SH-SY5Y (cell line): ENCODE data around the gene PHKA2.

Experiments
- GATA2 ChIP-seq: IDR thresholded peaks from 2 replicates; pipeline ENCODE4 v1.6.1; 2011; ENCODE audit warnings: mild to moderate bottlenecking, low read depth, low read length
- GATA3 ChIP-seq: IDR thresholded peaks from 2 replicates; pipeline ENCODE4 v1.6.1; 2011; ENCODE audit warnings: low read depth, mild to moderate bottlenecking, low read length, moderate library complexity

PHKA2 gene

DNA sequence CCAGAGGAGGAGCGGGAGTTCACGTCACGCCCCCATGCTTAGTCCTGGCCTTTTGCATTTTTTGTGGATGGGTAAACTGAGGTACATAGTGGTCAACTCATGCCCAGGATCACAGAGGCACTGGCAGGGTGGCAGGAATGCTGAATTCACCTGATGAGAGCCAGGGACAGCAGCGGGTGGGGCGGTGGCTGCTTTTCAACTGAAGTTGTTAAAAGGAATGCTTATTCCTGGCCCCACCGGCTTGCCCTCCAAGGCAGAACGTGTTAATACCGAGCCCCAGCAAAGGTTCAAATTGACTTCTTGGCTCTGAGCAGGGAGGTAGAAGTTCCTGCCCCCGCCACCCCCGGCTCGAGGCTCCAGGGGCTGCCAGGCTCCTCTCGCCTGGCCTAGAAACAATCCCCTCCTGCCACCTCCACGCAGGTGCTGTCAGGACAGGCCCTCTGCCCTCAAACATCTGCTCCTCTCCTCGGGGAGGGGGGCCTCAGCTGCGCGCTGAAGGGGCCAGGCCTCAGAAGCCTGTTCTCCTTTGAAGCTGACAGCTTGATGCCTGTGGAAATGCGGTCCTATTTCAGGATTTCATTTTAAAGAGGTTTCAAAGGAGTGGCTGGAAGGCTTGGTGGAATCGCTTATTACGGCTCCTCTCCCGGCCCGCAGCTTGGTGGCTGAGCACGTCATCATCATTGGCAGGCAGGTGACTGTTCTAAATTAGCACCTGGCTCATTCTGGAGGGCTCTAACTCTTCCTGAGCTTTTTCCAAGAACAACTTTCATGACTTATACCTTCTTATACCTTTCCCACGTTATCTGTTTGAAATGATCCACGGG, 93.0 kb downstream of the PHKA2 start:
- TF ChIP-seq GATA2, result no peak
- TF ChIP-seq GATA3, result no peak

- no peak for TF ChIP-seq GATA2
- TF ChIP-seq GATA3, result no peak
These were observed 93.9 kb downstream of the PHKA2 start for GRCh38 chrX:18890049-18890381.

DNA sequence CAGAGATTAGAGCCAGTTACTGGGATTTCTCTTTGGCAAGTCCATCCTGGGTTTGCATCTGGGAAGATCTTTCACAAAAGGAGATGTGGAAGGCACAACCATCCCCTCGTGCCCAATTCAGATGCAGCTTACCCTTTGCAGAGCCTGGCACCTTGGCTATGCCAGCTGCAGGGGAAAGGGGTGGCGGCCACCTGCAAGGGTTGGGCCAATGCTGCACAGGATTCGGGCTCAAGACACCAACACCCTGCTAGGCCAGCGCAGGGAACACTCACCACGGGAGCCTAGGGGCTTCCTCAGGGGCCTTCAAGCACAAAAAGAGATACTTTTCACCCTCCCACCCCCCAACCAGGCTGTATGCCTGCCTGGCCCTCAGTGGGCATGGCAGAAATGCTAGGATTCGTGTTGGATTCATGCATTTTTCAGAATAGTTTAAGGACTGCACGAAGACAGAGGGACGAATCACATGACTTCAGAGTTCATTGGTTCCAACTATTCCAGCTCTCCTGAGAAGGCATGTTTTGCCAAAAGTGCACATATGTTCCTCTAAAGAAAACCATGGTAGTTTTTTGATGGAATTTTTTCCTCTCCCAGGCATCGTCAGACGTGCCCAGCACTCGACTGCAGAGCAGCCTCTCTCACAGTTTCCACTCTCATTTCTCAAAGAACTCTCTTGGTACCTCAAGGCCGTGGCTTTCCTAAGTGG, 94.4 kb downstream of the PHKA2 start:
- TF ChIP-seq GATA2 (no peak), GATA3 (no peak)

DNA sequence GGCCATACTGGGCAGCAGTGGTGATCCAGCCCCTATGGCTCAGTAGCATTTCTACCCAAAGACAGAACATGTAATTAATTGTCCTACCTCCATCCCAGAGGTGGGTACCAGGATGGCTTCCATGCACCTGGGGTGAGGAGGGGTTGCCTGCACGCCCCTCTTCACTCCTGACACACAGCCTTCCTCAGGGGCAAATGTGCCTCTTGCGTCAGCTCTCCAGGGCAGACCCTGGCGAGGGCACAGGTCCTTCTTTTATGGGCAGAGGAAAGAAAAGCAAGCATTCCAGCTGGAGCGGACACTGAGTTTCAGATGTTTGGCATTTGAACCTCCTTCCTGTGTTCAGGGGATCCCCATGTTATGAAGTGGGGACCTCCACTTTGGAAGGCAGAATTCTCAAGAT, 95.6 kb downstream of the PHKA2 start:
- no peak for TF ChIP-seq GATA3
- TF ChIP-seq GATA2, result no peak

- TF ChIP-seq GATA2, result no peak
- TF ChIP-seq GATA3, result no peak
These were observed 96.1 kb downstream of the PHKA2 start for GRCh38 chrX:18887825-18888212.

DNA sequence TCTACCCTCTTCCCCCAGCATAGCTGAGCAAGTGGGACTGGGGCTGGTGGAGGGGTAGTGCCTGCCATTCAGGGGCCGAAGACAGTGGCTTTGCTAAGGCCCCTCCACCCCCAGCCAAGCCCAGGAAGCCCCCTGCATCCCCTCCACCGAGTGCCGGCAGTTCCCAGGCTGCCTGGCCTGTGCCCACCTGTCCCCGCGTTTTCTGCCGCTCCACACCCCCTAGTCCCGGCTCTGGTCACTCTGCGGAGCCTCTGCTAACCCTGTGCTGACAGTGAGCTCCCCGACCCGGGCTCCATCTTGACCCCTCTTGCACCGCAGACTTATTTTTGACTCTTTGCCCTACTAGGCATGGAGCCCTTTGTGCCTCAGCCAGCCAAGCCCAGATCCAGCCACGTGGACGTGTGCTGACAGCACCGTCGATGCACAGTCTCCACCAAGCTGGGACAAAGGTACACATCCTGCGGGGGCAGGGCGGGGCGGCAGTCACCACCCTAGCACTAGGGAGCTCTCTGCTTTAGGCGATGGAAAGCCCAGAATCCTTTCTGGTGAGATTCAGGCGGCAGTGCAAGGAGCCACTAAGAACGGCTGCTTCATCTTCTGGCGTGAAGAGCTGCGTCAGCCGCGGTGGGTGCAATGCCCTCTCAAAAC, 96.6 kb downstream of the PHKA2 start:
- no peak for TF ChIP-seq GATA3
- no peak for TF ChIP-seq GATA2

DNA sequence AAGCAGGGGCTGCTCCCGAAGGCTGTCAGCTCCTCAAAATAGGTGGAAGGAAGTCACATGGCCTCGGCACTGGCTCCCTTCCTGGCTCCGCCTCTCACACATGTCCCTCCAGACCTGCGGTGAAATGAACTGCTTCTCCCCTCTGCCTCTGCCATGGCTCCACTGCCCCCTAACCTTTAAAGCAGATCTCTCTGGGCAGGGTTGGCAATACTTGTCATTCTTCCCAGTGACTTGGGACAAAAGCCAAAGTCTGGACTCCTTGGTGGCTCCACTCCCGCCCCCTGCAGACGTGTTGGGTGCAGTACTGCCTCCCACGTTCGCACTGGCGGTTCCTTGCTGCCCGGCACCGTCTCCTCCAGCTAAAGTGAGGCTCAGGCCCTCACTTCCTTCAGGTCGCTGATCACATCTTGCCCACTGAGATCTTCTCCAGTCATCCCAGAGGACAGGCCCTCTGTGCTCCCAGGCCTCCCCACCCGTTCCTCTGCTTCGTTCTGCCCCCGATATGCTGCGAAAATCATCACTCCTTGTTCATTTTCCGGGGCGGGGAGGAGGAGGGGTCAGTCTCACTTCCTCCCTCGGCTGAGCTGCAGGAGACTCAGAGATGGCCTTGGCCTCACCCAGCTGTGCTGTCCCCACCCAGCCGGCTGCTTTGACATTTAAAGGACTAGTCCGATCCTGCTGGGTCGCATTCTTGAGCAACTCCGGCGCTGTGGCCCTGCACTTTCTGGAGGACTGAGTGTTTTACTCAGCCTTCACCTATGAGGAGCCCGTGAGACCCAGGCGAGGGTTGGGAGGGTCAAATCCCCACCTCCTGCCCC, 97.4 kb downstream of the PHKA2 start:
- TF ChIP-seq GATA3 (no peak), GATA2 (no peak)

GRCh38 chrX:18886005-18886343, 97.9 kb downstream of the PHKA2 start:
- TF ChIP-seq GATA2 (no peak), GATA3 (no peak)

DNA sequence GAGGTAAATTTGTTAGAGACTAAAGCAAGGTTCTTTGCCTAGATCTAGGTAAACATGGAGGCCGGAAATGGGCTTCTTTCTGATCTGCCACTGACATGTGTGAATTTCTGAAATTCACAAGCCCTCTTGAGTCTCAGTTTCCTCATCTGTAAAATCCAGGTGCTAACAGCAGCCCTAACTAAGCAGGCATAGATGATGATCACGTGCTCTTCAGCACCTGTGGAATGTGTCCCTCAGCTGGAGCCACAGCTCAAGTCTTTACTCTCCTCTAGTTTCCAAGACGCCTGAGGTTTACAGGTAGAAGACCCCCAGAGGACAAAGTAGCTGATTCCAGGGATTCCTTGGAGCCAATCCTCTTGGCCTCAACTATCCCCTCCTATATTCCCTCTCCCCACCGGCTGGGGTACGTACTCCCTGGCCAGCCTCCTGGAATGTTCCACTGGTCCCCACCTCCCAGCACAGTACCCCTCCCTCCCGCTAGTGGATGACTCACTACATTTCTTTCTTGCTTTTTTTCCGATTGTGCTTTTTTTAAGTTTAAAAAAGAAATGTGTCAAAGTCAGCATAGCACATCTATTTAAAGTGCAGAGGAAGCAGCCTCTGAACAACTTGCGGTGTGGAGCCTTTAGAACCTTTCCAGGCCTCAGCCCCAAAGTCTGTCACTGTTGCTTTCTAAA, 98.4 kb downstream of the PHKA2 start:
- TF ChIP-seq GATA3 (no peak), GATA2 (no peak)

GRCh38 chrX:18884916-18885315, 99.0 kb downstream of the PHKA2 start:
- TF ChIP-seq GATA3, result no peak
- TF ChIP-seq GATA2, result no peak

DNA sequence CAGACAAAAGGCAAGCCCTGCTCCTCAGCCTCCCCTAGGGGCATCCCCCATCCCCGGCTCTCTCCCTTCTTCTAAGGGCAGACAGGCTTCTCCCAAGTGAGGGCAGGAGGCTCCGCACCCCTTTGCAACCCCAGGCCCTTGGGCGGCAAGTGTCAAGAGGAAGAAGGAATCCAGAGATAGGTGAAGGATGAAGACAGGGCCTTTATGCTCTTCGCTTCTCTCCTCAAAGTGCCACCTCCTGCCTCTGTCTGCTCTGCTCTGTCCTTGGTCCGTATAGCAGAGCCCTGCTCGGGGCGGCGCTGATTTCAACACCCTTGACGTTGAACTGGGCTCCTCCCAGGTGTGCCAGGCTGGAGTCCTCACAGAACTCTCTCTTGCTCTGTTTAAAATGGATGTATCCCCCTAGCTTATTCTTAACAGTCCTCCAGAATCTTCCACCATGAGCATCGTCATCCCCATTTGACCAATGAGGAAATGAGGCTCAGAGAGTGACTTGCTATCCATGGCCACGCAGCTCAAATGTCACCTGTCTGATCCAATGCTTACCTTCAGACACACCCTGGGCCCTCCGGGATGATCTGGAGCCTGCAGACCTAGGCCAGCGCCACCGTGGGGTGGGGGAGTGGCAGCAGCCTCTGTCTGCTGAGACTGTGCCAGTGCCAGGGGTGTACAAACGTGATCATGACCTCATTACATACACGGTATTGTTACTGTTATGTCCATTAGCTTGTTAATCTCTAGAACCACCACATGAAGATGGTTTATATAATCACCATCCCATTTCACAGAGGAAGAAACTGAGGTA, 99.8 kb downstream of the PHKA2 start:
- no peak for TF ChIP-seq GATA2
- no peak for TF ChIP-seq GATA3

DNA sequence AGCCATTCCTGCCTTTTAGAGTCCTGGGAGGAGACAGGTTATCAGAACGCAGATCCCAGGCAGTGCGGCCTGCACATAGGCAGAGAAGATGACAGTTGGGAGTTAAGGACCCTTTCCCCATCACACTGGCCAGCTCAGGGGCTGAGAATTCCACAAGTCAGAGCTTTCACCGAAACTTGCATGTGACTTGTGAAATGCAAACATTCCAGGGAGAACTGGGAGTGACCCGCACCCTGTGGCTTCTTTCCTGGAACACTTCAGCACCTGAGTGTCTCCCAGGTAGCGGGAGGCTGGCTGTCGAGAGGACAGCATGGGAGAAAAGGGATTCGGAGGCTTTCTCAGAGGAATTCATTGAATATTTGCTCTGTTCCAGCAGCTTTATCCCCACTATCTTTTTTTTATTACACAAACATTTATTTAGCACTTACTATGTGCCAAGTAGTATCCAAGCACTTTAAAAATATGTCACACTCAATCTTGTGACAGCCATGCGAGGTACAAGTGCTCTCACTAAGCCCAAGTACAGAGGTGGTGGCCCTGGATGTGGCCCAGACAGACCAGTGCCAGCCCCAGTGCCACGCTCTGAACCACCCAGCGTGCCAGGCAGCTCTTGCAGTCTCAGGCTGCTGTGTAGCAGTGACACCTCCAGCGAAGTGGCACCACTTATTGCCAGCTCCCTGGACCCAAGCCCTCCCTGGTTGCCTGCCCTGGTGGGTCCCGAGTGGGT, 100.5 kb downstream of the PHKA2 start:
- TF ChIP-seq GATA3 (no peak), GATA2 (no peak)

DNA sequence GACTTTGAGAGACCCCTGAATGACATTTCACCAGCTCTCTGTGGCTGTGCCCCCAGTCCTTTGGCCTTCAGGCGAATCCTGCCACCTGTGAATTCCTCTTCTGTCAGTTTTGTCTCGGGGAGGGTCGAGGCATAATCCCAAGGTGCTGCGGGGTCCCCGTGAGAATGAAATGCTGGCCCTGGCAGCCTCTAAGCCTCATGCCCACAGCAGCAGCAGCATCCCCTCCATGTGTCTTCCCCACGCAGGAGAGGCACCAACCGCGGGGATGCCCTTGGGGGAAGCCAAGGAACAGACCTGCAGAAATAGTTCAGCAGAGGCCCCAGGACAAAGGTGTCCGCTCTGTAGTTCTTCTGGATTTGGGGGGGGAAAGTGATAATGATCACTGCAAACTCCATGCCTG, 104.8 kb downstream of the PHKA2 start:
- TF ChIP-seq GATA3 (no peak), GATA2 (0 out of 2 replicates have a peak, but pooled peaks have one; percentile 13)
